LNCaP clone FGC (cell line): Measurements from ENCODE around the gene GAREM2.

Source experiments
- DNase-seq: peaks from one replicate; pipeline ENCODE4 v3.0.0-alpha.2; 2011; ENCODE audit warnings: low read depth
- H3K4me3 ChIP-seq: 2 replicates; pipeline ENCODE4 v1.5.1; 2011; ENCODE audit warnings: mild to moderate bottlenecking, low read depth, low read length, control low read depth
- CTCF ChIP-seq: IDR thresholded peaks from 2 replicates; pipeline ENCODE4 v1.5.1; 2012; ENCODE audit warnings: mild to moderate bottlenecking; ENCODE audit not compliant: control insufficient read depth, insufficient read depth; ENCODE audit errors: extremely low read depth

Gene GAREM2

DNA sequence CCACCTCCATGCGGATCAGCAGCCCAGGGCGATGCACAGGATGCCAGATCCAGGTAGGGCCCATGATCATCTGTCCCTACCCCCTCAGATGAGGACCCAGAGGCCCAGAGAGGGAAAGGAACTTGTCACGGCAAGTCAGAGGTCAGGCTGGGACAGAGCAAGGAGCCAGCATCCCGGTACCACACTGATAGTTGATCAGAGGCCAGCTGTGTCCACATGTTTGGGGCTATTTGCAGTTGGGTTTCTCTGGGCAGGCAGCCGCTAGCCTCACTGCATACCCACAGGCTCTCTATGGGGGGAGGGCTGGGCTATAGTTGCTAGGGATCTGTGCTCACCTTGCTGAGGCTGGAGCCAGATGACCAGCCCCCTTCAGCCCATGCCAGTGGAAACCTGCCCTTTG lies 9.6 kb downstream of the GAREM2 start:
- H3K4me3 ChIP-seq: no peak overlapping the region
- no peak for DNase-seq
- no peak for TF ChIP-seq CTCF

DNA sequence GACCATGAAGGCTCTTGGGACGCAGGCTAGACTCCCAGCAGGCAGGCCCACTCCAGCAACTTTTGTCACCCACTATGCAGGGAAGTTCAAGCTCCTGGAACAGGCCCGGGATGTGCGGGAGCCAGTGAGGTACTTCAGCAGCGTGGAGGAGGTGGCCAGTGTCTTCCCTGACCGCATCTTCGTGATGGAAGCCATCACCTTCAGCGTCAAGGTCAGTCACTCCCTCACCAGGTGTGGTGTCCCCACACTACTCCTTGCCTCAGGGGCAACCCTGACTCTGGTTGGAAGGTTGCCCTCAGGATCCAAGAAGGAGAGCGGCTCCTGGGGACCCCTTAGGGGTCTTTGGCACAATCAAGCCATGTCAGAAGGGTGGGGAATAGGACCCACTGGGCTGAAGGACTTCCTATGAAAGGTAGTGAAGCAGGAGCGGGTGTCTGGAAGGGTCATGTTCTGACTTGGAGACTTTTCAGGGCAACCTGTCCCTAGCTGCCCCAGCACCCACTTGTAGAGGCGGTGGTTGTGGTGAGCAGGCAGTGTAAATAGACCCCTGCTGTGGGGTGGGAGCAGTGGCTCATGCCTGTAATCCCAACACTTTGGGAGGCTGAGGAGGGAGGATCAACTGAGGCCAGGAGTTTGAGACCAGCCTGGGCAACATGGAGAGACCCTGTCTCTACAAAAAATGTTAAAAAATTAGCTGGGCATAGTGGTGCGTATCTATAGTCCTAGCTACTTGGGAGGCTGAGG lies 10.2 kb downstream of the GAREM2 start:
- no peak for TF ChIP-seq CTCF

GRCh38 chr2:26184121-26184520 lies 11.2 kb downstream of the GAREM2 start:
- no peak for DNase-seq
- TF ChIP-seq CTCF: no peak
- no peak overlapping the region for H3K4me3 ChIP-seq

More for the DNA sequence above, 10.2 kb downstream of the GAREM2 start:
- H3K4me3 ChIP-seq: no peak overlapping the region
- DNase-seq: no peak

DNA sequence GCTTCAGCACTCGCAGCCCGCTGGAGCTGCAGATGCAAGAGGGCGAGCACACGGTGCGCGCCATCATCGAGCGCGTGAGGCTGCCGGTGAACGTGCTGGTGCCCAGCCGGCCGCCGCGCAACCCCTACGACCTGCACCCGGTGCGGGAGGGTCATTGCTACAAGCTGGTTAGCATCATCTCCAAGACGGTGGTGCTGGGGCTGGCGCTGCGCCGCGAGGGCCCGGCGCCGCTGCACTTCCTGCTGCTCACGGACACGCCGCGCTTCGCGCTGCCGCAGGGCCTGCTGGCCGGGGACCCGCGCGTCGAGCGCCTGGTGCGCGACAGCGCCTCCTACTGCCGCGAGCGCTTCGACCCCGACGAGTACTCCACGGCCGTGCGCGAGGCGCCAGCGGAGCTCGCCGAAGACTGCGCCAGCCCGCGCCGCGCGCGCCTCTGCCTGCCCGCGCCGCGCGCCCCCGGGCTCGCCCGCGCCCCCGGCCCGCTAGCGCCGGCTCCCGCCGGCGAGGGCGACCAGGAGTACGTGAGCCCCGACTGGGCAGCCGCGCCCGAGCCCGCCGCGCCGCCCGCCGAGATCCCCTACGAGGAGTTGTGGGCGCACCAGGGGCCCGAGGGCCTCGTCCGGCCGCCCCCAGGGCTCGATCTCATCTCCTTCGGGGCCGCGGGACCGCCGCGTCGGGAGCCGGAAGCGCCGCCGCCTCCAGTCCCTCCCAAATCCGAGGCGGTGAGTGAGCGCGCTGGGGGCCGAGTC lies 11.8 kb downstream of the GAREM2 start:
- DNase-seq: no peak
- no peak for TF ChIP-seq CTCF
- H3K4me3 ChIP-seq: no peak overlapping the region

- no peak for TF ChIP-seq CTCF
- H3K4me3 ChIP-seq: no peak overlapping the region
- DNase-seq: no peak
Measured at GRCh38 chr2:26185304-26185928, 12.5 kb downstream of the GAREM2 start.

GRCh38 chr2:26185954-26186770 lies 13.3 kb downstream of the GAREM2 start:
- no peak for DNase-seq
- TF ChIP-seq CTCF: no peak
- no peak overlapping the region for H3K4me3 ChIP-seq
